NCI-H1436 treated with DMSO at 0.1 percent for 48 hours (cell line): ENCODE results near the gene SPATA1.
"Not testable (repeated sequence)": the region's sequence is repeated elsewhere in the genome, so short reads cannot be mapped to it uniquely, and the experiment has no call there.

Source experiments
- DNase-seq: peaks from one replicate; lab custom pipeline; 2025; lab: John Stamatoyannopoulos, UW

The SPATA1 gene

GRCh38 chr1:84594959-84595358, 88.8 kb downstream of the SPATA1 start:
- not testable (repeated sequence) for DNase-seq

GRCh38 chr1:84597011-84597410, 90.8 kb downstream of the SPATA1 start:
- DNase-seq = no peak

GRCh38 chr1:84598418-84598817, 92.2 kb downstream of the SPATA1 start:
- no peak for DNase-seq

GRCh38 chr1:84598846-84599741, 92.9 kb downstream of the SPATA1 start:
- no peak for DNase-seq

GRCh38 chr1:84600796-84601195, 94.6 kb downstream of the SPATA1 start:
- DNase-seq = no peak

GRCh38 chr1:84603223-84603622, 97.0 kb downstream of the SPATA1 start:
- no peak for DNase-seq

GRCh38 chr1:84603941-84604830, 98.0 kb downstream of the SPATA1 start:
- no peak for DNase-seq

- DNase-seq = no peak
Observed at GRCh38 chr1:84605157-84605556, 99.0 kb downstream of the SPATA1 start.

GRCh38 chr1:84606977-84607376, 100.8 kb downstream of the SPATA1 start:
- no peak for DNase-seq

- DNase-seq = no peak
Observed at GRCh38 chr1:84611091-84611490, 104.9 kb downstream of the SPATA1 start.

- no peak for DNase-seq
Observed at GRCh38 chr1:84611796-84612195, 105.6 kb downstream of the SPATA1 start.

- DNase-seq = no peak
Observed at GRCh38 chr1:84613026-84613425, 106.8 kb downstream of the SPATA1 start.

GRCh38 chr1:84613887-84614286, 107.7 kb downstream of the SPATA1 start:
- no peak for DNase-seq

- DNase-seq = no peak
Observed at GRCh38 chr1:84615790-84616189, 109.6 kb downstream of the SPATA1 start.
